ENCODE results near the gene RESP18.
"Not testable (repeated sequence)": the region's sequence is repeated elsewhere in the genome, so short reads cannot be mapped to it uniquely, and the experiment has no call there.

RESP18 gene

GRCh38 chr2:219292616-219293015, 39.9 kb downstream of the RESP18 start:
- DNase-seq (ENCODE audit: low spot score): no peak

- DNase-seq (ENCODE audit: low spot score): peak; percentile 4
Measured at GRCh38 chr2:219291910-219292490, 40.5 kb downstream of the RESP18 start.

DNA sequence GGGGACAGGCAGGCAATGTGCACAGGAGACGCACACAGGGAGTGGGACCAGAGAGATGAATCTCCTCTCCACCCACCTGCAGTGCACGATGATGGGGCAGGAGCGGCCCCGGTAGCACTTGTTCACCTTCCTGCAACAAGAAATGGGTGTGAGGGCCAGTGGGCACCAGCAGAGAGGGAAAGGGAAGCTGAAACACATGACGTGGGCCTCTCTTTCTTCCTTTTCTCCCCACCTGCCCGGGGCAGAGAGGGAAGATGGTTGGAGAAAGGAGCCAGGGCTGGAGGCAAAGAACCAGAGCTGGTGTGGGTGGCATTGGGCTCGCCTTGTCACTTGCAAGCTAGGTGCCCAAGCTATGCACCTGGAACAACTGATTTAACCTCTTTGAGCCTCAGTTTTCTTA, 41.1 kb downstream of the RESP18 start:
- DNase-seq (ENCODE audit: low spot score): peak; percentile 7

GRCh38 chr2:219290381-219291171, 42.0 kb downstream of the RESP18 start:
- peak; percentile 6 for DNase-seq (ENCODE audit: low spot score)

GRCh38 chr2:219289537-219290361, 42.8 kb downstream of the RESP18 start:
- peak; percentile 5 for DNase-seq (ENCODE audit: low spot score)

GRCh38 chr2:219289195-219289536, 43.4 kb downstream of the RESP18 start:
- peak; percentile 3 for DNase-seq (ENCODE audit: low spot score)

DNA sequence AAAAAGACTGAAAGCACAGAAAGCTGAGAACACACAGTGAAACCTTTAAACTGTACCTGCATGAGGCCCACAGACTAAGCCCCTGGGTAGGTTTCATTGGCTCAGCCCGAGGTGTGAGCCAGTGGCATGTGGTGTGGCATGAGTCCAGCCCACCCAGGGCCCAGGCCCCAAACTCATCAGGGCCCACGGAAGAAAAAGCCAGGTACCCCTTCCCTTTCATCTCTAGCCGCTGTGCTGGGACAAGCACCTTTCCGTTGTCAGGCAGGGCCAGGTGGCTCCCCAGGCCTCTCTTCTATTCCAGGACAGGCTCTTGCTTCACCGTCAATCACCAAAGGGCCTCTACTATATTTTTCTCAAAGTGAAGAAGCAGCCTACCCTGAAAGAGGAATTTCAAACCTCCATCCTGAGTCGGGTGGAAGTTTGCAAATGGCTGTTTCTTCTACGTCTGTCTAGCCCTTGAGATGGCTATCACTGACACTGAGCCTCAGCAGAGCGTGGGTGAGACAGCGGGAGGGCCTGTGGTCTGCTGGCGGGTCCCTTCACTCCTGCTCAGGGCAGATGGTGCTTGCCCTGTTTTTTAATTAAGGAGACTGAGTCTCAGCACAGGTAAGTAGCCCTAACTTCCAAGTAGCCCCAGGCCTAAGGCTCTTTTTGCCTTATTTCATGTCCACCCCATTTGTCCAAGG, 44.8 kb downstream of the RESP18 start:
- peak; percentile 5 for DNase-seq (ENCODE audit: low spot score)

- DNase-seq (ENCODE audit: low spot score): not testable (repeated sequence)
Measured at GRCh38 chr2:219287116-219287440, 45.5 kb downstream of the RESP18 start.

- DNase-seq (ENCODE audit: low spot score): peak; percentile 9
Measured at GRCh38 chr2:219286436-219287115, 46.0 kb downstream of the RESP18 start.

- no peak for DNase-seq (ENCODE audit: low spot score)
Measured at GRCh38 chr2:219285894-219286425, 46.6 kb downstream of the RESP18 start.

GRCh38 chr2:219285373-219285735, 47.2 kb downstream of the RESP18 start:
- DNase-seq (ENCODE audit: low spot score): no peak

- no peak for DNase-seq (ENCODE audit: low spot score)
Measured at GRCh38 chr2:219284501-219285372, 47.8 kb downstream of the RESP18 start.

GRCh38 chr2:219282943-219283581, 49.5 kb downstream of the RESP18 start:
- no peak for DNase-seq (ENCODE audit: low spot score)

DNA sequence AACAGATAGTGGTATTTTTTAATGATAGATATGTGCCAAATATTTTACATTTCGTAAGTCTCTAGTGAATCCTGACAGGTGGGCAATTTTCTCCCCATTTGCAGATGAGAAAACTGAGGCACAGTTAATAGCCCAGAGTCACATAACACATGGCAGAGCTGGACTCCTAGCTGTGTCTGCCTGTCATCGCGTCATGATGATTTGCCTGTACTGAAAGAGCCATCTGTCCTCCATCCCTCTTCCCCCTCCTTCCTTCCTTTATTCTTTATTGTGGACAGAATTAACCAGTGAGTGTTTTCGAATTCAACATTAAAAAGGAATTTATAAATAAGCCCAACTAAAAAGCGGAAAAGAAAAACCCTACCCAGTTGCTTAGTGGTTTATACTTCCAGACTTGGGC, 50.2 kb downstream of the RESP18 start:
- no peak for DNase-seq (ENCODE audit: low spot score)

DNA sequence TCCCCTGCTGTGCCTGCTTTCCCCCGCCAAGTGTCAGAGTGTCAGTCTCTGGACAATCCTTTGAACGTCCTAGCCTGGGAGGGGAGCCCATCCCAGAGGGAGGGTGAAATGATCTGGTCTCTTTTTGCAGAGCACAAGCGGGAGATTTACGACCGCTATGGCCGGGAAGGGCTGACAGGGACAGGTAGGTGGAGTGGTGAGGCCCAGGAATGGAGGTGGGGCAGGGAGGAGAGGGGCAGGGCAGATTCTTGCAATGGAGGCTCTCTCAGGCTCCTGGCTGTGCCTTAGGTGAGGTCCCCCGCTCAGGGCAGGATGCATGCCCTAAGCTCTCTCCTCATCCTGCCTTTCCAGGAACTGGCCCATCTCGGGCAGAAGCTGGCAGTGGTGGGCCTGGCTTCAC, 51.0 kb downstream of the RESP18 start:
- DNase-seq (ENCODE audit: low spot score): no peak

DNA sequence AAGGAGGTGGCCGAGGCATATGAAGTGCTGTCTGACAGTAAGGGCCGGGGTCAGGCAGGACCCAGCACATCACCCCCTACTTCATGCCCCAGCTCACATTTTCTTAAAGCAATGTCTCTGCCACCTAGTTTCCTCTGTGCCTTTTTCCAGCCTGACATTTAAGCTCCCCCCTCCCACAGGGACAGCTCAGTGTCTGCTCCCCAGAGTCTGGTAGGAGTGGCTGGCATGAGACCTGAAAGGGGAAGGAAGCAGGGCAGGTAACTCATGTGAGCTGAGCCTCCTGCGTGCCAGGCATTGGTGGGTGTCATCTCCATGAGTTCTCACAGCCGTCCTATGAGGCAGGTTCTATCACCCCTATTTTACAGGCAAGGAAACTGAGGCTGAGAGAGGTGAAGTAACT, 51.9 kb downstream of the RESP18 start:
- DNase-seq (ENCODE audit: low spot score): no peak

GRCh38 chr2:219279916-219280516, 52.5 kb downstream of the RESP18 start:
- no peak for DNase-seq (ENCODE audit: low spot score)

DNA sequence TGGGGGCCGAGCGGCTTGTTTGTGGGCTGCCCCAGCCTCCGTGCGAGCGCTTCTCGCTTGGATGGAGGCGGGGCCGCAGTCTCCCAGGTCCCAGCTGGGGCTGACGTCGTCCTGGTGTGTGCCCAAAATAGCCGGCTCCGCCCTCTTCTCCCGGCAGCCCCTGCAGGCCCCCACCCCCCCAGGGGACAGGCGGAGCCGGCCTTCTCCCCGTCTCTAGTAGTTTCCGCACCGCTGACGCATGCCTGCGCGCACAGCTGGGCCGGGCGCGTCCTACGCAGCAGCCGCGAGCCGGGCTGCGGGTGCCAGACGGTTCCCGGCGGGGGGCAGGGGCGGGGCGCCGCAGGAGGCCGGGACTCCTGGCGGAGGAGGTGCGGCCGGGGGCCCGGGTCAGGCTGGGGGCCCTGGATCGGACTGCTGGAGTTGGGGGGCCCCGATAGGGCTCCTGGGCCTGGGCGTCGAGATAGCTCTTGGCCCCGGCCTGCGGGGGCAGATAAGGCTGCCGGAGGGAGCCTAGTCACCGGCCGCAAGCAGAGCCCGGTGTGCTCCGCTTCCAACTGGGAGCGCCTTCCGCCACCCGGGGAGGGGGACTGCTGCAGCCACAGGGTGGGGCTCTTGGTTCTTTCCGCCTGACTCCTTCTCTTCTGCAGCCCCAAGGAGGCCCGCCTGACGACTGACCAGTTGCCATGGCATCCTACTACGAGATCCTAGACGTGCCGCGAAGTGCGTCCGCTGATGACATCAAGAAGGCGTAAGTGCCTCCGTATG, 53.2 kb downstream of the RESP18 start, which contains the start of gene DNAJB2:
Gene DNAJB2 (plus strand): TSS at position 216 of the 765 bp plus-strand sequence. CDS start 468 bp downstream, at position 684.
- peak; percentile 98 for DNase-seq (ENCODE audit: low spot score)

DNA sequence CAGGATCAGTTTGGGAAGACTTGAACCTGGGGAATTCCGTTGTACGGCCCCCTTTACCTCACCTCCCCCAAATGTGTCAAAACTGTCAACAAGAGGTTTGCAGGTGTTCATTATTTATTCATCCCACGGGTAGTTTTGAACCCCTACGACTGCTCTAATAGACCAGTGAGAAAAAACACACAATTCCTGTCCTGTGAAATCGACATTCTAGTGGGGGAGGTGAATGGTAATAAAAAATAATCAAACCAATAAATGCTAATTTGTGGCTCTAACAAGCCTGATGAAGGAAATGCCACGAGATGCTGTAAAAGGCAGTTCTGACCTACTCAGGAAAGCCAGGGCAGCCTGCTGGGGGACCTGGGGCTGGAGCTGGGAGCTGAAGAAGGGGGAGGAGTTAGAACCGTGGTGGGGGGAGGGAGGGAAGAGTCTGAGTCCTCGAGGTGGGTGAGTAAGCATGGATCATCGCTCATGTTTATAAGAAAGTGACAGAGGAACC, 53.8 kb downstream of the RESP18 start:
- no peak for DNase-seq (ENCODE audit: low spot score)

Data from HuH-7.5 (cell line).